Type B pancreatic cell (in vitro differentiated cells): ENCODE measurements around the gene PIK3C3. TPM values are rescaled to one million over a fixed set of nuclear protein-coding genes. Genes with fewer than 3 reads are reported as not detected.

ENCODE experiments used
- DNase-seq: peaks from one replicate; pipeline ENCODE4 v3.0.0; 2021; ENCODE audit warnings: mixed read lengths; ENCODE audit not compliant: unreplicated experiment; ENCODE audit errors: extremely low spot score
- H3K27ac Mint-ChIP-seq: 2 replicates; pipeline ENCODE4 v1.8.0; 2021; ENCODE audit warnings: mild to moderate bottlenecking, mixed read lengths
- H3K27me3 Mint-ChIP-seq: 2 replicates; pipeline ENCODE4 v1.8.0; 2021; ENCODE audit warnings: mixed read lengths
- H3K36me3 Mint-ChIP-seq: 2 replicates; pipeline ENCODE4 v1.8.0; 2021; ENCODE audit warnings: mixed read lengths
- H3K4me1 Mint-ChIP-seq: one replicate; pipeline ENCODE4 v1.8.0; 2021; ENCODE audit warnings: mixed read lengths; ENCODE audit not compliant: unreplicated experiment
- H3K4me3 Mint-ChIP-seq: 2 replicates; pipeline ENCODE4 v1.8.0; 2021; ENCODE audit warnings: mild to moderate bottlenecking, mixed read lengths
- H3K9me3 Mint-ChIP-seq: 2 replicates; pipeline ENCODE4 v1.8.0; 2021; ENCODE audit warnings: mixed read lengths
- total RNA-seq: library from RNA; stranded (reverse); gene quantifications from 2 replicates; pipeline ENCODE4 v1.2.1, GENCODE V29; 2021; ENCODE audit warnings: low replicate concordance
- TF ChIP-seq, protein P1 (sequence below): fragments of 200-600 bp; sonication (generic); conservative IDR thresholded peaks from 2 replicates; pipeline ENCODE4 v1.5.0; 2021; ENCODE audit warnings: antibody characterized with exemption, mild to moderate bottlenecking

The PIK3C3 gene
- total RNA-seq, 1 donor from 2014 or later: 58.6 TPM

DNA sequence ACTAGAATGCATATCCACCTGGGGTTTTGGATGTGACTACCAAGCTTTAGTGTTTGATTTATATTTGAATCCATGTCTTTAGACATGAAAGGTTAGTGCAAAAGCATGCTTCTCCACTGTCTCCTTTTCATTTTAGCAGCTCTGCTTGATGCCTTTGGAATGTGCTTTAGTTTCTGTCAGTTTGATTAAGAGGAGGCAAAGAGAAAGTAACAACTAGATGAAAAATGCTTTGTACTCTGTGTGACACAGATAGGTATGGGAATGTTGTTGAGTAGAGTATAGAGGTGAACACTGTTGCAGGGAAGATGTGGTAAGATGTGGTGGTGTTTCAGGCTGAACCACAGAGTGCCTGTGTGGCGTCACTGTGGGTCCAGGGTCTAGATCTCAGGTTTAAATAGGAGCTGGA, 19.8 kb downstream of the PIK3C3 start:
- Mint-ChIP-seq H3K4me1 (peaks cover 15% of the 10 kb centered on the region), H3K27ac (no peak overlapping the region), H3K4me3 (peak overlapping the region; percentile 0), H3K36me3 (peaks cover 26% of the 10 kb centered on the region), H3K9me3 (no peaks in the 10 kb centered on the region), H3K27me3 (no peaks in the 10 kb centered on the region)
- TF ChIP-seq, protein P1, sequence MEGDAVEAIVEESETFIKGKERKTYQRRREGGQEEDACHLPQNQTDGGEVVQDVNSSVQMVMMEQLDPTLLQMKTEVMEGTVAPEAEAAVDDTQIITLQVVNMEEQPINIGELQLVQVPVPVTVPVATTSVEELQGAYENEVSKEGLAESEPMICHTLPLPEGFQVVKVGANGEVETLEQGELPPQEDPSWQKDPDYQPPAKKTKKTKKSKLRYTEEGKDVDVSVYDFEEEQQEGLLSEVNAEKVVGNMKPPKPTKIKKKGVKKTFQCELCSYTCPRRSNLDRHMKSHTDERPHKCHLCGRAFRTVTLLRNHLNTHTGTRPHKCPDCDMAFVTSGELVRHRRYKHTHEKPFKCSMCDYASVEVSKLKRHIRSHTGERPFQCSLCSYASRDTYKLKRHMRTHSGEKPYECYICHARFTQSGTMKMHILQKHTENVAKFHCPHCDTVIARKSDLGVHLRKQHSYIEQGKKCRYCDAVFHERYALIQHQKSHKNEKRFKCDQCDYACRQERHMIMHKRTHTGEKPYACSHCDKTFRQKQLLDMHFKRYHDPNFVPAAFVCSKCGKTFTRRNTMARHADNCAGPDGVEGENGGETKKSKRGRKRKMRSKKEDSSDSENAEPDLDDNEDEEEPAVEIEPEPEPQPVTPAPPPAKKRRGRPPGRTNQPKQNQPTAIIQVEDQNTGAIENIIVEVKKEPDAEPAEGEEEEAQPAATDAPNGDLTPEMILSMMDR: no peak
- DNase-seq: no peak

DNA sequence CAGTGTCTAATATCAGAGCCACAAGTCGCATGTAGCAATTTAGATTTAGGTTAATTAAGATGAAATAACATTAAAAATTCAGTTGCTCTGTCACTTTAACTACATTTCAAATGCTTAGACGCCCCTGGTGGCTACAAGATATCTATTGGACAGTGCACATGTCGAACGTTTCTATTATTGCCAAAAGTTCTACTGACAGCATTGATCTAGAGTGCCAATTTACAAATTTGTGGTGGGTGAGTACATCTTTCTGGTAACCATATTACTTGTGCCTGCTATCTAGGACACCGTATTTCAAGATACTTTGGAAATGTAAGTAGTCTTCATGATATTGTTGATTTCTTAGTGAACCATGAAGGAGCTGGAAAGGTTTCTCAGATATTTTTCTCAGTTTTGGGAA, 20.2 kb downstream of the PIK3C3 start:
- H3K4me1 Mint-ChIP-seq: peaks cover 11% of the 10 kb centered on the region
- no peak overlapping the region for H3K27ac Mint-ChIP-seq
- DNase-seq: no peak
- H3K9me3 Mint-ChIP-seq: no peaks in the 10 kb centered on the region
- H3K4me3 Mint-ChIP-seq: no peak overlapping the region
- TF ChIP-seq, protein P1: no peak
- no peaks in the 10 kb centered on the region for H3K27me3 Mint-ChIP-seq
- peaks cover 24% of the 10 kb centered on the region for H3K36me3 Mint-ChIP-seq

DNA sequence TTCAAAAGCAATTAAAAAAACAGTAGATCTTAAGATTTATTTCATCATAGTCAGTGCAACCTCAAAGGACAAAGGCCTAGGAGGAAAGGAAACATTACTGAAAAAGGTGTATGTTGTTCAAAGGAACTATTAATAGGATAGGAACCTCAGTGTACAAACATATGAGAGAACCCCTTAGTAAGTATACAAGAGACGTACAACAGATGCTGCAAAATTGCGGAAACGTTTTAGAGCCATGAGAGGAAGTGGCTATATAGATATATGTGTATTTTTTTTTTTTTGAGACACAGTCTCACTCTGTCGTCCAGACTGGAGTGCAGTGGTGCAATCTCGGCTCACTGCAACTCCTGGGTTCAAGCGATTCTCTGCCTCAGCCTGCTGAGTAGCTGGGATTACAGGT, 22.2 kb downstream of the PIK3C3 start:
- TF ChIP-seq, protein P1: no peak
- H3K27me3 Mint-ChIP-seq: no peaks in the 10 kb centered on the region
- no peak overlapping the region for H3K27ac Mint-ChIP-seq

DNA sequence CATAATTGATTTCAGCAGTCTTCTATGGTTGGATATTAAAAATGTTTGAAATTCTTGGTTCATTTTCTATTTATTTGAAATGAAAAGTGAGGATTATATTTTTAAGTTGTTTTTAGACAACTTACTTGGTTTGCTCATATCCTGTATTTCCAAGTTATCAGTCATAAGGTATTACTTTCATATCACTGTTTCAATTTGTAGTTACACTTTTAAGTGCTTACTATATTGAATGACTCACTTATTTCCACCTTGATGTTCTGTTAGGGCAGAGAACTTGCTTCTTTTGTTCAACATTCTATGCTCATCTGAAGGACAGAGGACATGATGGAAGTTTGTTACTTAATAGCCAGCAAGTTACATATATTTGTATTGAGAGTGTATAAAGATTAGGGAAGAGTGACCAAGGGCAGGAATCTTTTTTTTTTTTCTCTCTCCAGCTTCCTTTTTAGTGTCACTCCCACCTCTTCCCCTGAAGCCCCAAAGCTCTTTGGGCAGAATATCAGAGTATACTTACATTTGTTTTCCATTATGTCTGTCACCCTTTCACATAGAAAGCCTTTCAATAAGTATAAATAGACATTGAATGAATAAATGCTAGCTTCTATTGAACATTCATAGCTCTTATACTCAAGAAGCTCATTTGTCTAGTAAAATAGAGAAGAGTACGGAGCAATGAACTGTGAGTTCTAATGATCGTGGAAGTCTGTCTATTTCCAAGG, 28.1 kb downstream of the PIK3C3 start:
- no peaks in the 10 kb centered on the region for H3K27me3 Mint-ChIP-seq
- peaks cover 16% of the 10 kb centered on the region for H3K36me3 Mint-ChIP-seq
- H3K4me1 Mint-ChIP-seq: no peaks in the 10 kb centered on the region
- TF ChIP-seq, protein P1: no peak
- H3K4me3 Mint-ChIP-seq: no peak overlapping the region
- no peak for DNase-seq
- no peak overlapping the region for H3K27ac Mint-ChIP-seq
- no peaks in the 10 kb centered on the region for H3K9me3 Mint-ChIP-seq

More for the DNA sequence above, 22.2 kb downstream of the PIK3C3 start:
- DNase-seq: no peak
- Mint-ChIP-seq H3K4me1 (peaks cover 11% of the 10 kb centered on the region), H3K9me3 (no peaks in the 10 kb centered on the region), H3K4me3 (no peak overlapping the region), H3K36me3 (peaks cover 24% of the 10 kb centered on the region)

DNA sequence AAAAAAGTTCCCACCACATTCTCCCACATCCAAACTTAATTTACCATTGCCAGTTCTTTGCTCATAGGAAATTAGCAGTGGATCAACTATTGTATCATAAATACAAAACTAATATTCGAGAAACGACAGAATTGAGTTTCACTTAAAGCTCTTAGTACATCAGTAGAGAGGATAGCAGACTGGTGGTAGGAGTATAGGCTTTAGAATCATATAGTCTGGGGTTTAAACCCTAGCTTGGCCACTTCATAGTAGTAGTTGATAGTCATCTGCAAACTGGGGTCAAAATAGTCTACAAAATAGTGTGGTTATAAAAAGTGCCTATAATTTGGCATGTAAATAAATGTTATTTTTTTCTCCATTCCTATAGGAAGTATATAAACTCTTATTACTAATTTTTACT, 30.9 kb downstream of the PIK3C3 start:
- Mint-ChIP-seq H3K27ac (no peak overlapping the region), H3K4me1 (no peaks in the 10 kb centered on the region), H3K4me3 (no peak overlapping the region), H3K9me3 (no peaks in the 10 kb centered on the region), H3K36me3 (peaks cover 11% of the 10 kb centered on the region), H3K27me3 (no peaks in the 10 kb centered on the region)
- TF ChIP-seq, protein P1: no peak
- no peak for DNase-seq
